ENCODE data around the gene BAIAP3. TPM values are rescaled to one million over a fixed set of nuclear protein-coding genes. Genes with fewer than 3 reads are reported as not detected.

The BAIAP3 gene
- total and polyA plus RNA-seq, 4 donors: 4.5 to 46.6 (median 11.9) TPM

- Histone ChIP-seq H3K4me1 (ENCODE audit: control insufficient read depth in 5 of 5, insufficient read depth in 5 of 5, low read length in 5 of 5) (peaks cover 4 to 17% (median 6%) of the 10 kb centered on the region in 5 donors), H3K4me3 (peak within 1 kb of the TSS; percentile 95), H3K27ac (ENCODE audit: low read depth in 1 of 2, low read length in 1 of 2) (peak within 1 kb of the TSS; percentile 59 to 87), H3K36me3 (ENCODE audit: control insufficient read depth in 4 of 4, insufficient read depth in 4 of 4, low read length in 4 of 4) (peaks cover 0 to 23% (median 10%) of the 10 kb centered on the region in 4 donors), H3K9ac (ENCODE audit: insufficient read depth in 1 of 2, low read length in 2 of 2) (peak within 1 kb of the TSS; percentile 39 to 65), H3K9me3 (ENCODE audit: control insufficient read depth in 4 of 4, insufficient read depth in 3 of 4, low read length in 3 of 4) (no peaks in the 10 kb centered on the region), H3K27me3 (ENCODE audit: control insufficient read depth in 3 of 3, insufficient read depth in 3 of 3, low read length in 2 of 3) (no peaks in the 10 kb centered on the region)
- ATAC-seq (ENCODE audit: insufficient read depth, low FRiP score) (peak; percentile 82), DNase-seq (peak; percentile 81 to 95 (median 85))
- 0 to 1% methylated on average over 71 to 98 of the region's 98 CpGs for WGBS, 2 donors
- no peak for TF ChIP-seq CTCF (IDR thresholded peaks at IDR 0.05; ENCODE audit: control extremely low read depth, extremely low read depth)
Observed at GRCh38 chr16:1351582-1352362, 18.3 kb downstream of the BAIAP3 start, which contains the start of the genes GNPTG and TSR3. Gene GNPTG, plus strand, starts transcription at chr16:1351931. Its CDS starts 35 bp downstream, at chr16:1351966. Gene TSR3, minus strand, starts transcription at chr16:1351878. Its CDS starts 74 bp downstream, at chr16:1351804.

- WGBS, 2 donors: 89 to 93% methylated on average over 49 of the region's 49 CpGs
Observed at GRCh38 chr16:1354815-1355540, 21.5 kb downstream of the BAIAP3 start.

GRCh38 chr16:1355591-1355990 lies 22.1 kb downstream of the BAIAP3 start:
- H3K27ac ChIP-seq (ENCODE audit: low read depth in 1 of 2, low read length in 1 of 2): no peak overlapping the region
- no peaks in the 10 kb centered on the region for H3K9me3 ChIP-seq (ENCODE audit: control insufficient read depth in 4 of 4, insufficient read depth in 3 of 4, low read length in 3 of 4)
- ATAC-seq (ENCODE audit: insufficient read depth, low FRiP score) (no peak), DNase-seq (no peak)
- no peaks in the 10 kb centered on the region for H3K27me3 ChIP-seq (ENCODE audit: control insufficient read depth in 3 of 3, insufficient read depth in 3 of 3, low read length in 2 of 3)
- peaks cover 4 to 12% (median 6%) of the 10 kb centered on the region in 5 donors for H3K4me1 ChIP-seq (ENCODE audit: control insufficient read depth in 5 of 5, insufficient read depth in 5 of 5, low read length in 5 of 5)
- 87 to 88% methylated on average over 15 of the region's 15 CpGs for WGBS, 2 donors
- peaks cover 0 to 7% (median under 1%) of the 10 kb centered on the region in 4 donors for H3K36me3 ChIP-seq (ENCODE audit: control insufficient read depth in 4 of 4, insufficient read depth in 4 of 4, low read length in 4 of 4)
- H3K4me3 ChIP-seq: no peak overlapping the region
- H3K9ac ChIP-seq (ENCODE audit: insufficient read depth in 1 of 2, low read length in 2 of 2): no peak overlapping the region
- TF ChIP-seq CTCF (IDR thresholded peaks at IDR 0.05; ENCODE audit: control extremely low read depth, extremely low read depth): no peak

More at GRCh38 chr16:1354815-1355540, 21.5 kb downstream of the BAIAP3 start:
- TF ChIP-seq CTCF (IDR thresholded peaks at IDR 0.05; ENCODE audit: control extremely low read depth, extremely low read depth): no peak
- DNase-seq (no peak), ATAC-seq (ENCODE audit: insufficient read depth, low FRiP score) (no peak)
- H3K4me1 ChIP-seq (ENCODE audit: control insufficient read depth in 5 of 5, insufficient read depth in 5 of 5, low read length in 5 of 5): peaks cover 4 to 17% (median 6%) of the 10 kb centered on the region in 5 donors
- H3K4me3 ChIP-seq: no peak overlapping the region
- H3K27me3 ChIP-seq (ENCODE audit: control insufficient read depth in 3 of 3, insufficient read depth in 3 of 3, low read length in 2 of 3): no peaks in the 10 kb centered on the region
- H3K27ac ChIP-seq (ENCODE audit: low read depth in 1 of 2, low read length in 1 of 2): no peak overlapping the region
- H3K36me3 ChIP-seq (ENCODE audit: control insufficient read depth in 4 of 4, insufficient read depth in 4 of 4, low read length in 4 of 4): peaks cover 0 to 7% (median 6%) of the 10 kb centered on the region in 4 donors
- H3K9ac ChIP-seq (ENCODE audit: insufficient read depth in 1 of 2, low read length in 2 of 2): no peak overlapping the region
- H3K9me3 ChIP-seq (ENCODE audit: control insufficient read depth in 4 of 4, insufficient read depth in 3 of 4, low read length in 3 of 4): no peaks in the 10 kb centered on the region
